ENCODE measurements around the gene DRG1. TPM values are rescaled to one million over a fixed set of nuclear protein-coding genes. Genes with fewer than 3 reads are reported as not detected.

The DRG1 gene
- total and polyA plus RNA-seq, 2 donors (not counting 1 experiment from before 2014, with no cell fraction given) = 33.9 to 58.9 TPM

GRCh38 chr22:31354515-31354914 is 44.9 kb upstream of the DRG1 start:
- POLR2A ChIA-PET = no interaction called here
- TF ChIP-seq CTCF (IDR thresholded peaks at IDR 0.05) (no peak), EZH2 (IDR thresholded peaks at IDR 0.05; ENCODE audit: borderline replicate concordance, insufficient read depth, low read depth, low read length, poor library complexity, severe bottlenecking) (no peak)
- intact Hi-C loops (cut with micrococcal nuclease) = no loop called here
- Histone ChIP-seq H4K20me1 (ENCODE audit: control insufficient read depth, insufficient read depth, low read length, poor library complexity, severe bottlenecking) (no peaks in the 10 kb centered on the region), H3K27me3 (replicated peaks in 1 of 4; ENCODE audit: control extremely low read depth in 1 of 4, control insufficient read depth in 3 of 4, insufficient read depth in 4 of 4, low read length in 3 of 4) (peaks cover 0 to 3% (median 0%) of the 10 kb centered on the region in 4 experiments), H3K36me3 (replicated peaks in 1 of 2; ENCODE audit: control extremely low read depth in 1 of 2, control insufficient read depth in 1 of 2, extremely low read depth in 1 of 2, insufficient read depth in 2 of 2, low read length in 1 of 2) (no peaks in the 10 kb centered on the region), H3K9me3 (ENCODE audit: control extremely low read depth in 1 of 3, control insufficient read depth in 2 of 3, insufficient read depth in 1 of 3, low read length in 2 of 3) (no peaks in the 10 kb centered on the region), H3K4me2 (replicated peaks; ENCODE audit: low read depth, low read length, poor library complexity, severe bottlenecking) (no peak overlapping the region), H3K4me1 (ENCODE audit: control insufficient read depth in 2 of 2, insufficient read depth in 2 of 2, low read length in 2 of 2) (no peaks in the 10 kb centered on the region), H3K79me2 (ENCODE audit: control insufficient read depth, insufficient read depth, low read length) (no peaks in the 10 kb centered on the region), H2AFZ (ENCODE audit: insufficient read depth, low read depth, low read length, poor library complexity, severe bottlenecking) (no peak overlapping the region), H3K27ac (ENCODE audit: low read length in 2 of 2) (no peak overlapping the region), H3K9ac (ENCODE audit: low read length) (no peak overlapping the region), H3K4me3 (ENCODE audit: control extremely low read depth in 1 of 5, extremely low read depth in 1 of 5, insufficient read depth in 1 of 5, low read depth in 2 of 5, low read length in 4 of 5) (no peak overlapping the region)
- H3K4me1 Mint-ChIP-seq = no peaks in the 10 kb centered on the region
- peaks cover 6% of the 10 kb centered on the region for H3K27me3 Mint-ChIP-seq
- 80% methylated on average over 2 of the region's 5 CpGs for WGBS (ENCODE audit: insufficient coverage)
- H3K9me3 Mint-ChIP-seq (ENCODE audit: insufficient read depth) = no peaks in the 10 kb centered on the region
- ATAC-seq (ENCODE audit: low read depth) (no peak), DNase-seq (no peak)
- H3K27ac Mint-ChIP-seq = no peak overlapping the region
- no peak overlapping the region for H3K4me3 Mint-ChIP-seq
- CTCF ChIA-PET = no interaction called here

GRCh38 chr22:31360029-31360428 is 39.4 kb upstream of the DRG1 start:
- 100% methylated on average over 1 of the region's 1 CpG for WGBS (ENCODE audit: insufficient coverage)
- ATAC-seq (ENCODE audit: low read depth) (no peak), DNase-seq (no peak)
- intact Hi-C loops (cut with micrococcal nuclease) = no loop called here
- Histone ChIP-seq H3K79me2 (ENCODE audit: control insufficient read depth, insufficient read depth, low read length) (no peaks in the 10 kb centered on the region), H3K36me3 (replicated peaks in 1 of 2; ENCODE audit: control extremely low read depth in 1 of 2, control insufficient read depth in 1 of 2, extremely low read depth in 1 of 2, insufficient read depth in 2 of 2, low read length in 1 of 2) (no peaks in the 10 kb centered on the region), H3K9ac (ENCODE audit: low read length) (no peak overlapping the region), H3K27me3 (replicated peaks in 1 of 4; ENCODE audit: control extremely low read depth in 1 of 4, control insufficient read depth in 3 of 4, insufficient read depth in 4 of 4, low read length in 3 of 4) (peaks cover 0 to 3% (median 0%) of the 10 kb centered on the region in 4 experiments), H3K4me3 (ENCODE audit: control extremely low read depth in 1 of 5, extremely low read depth in 1 of 5, insufficient read depth in 1 of 5, low read depth in 2 of 5, low read length in 4 of 5) (no peak overlapping the region), H3K4me2 (replicated peaks; ENCODE audit: low read depth, low read length, poor library complexity, severe bottlenecking) (no peak overlapping the region), H3K9me3 (ENCODE audit: control extremely low read depth in 1 of 3, control insufficient read depth in 2 of 3, insufficient read depth in 1 of 3, low read length in 2 of 3) (no peaks in the 10 kb centered on the region), H4K20me1 (ENCODE audit: control insufficient read depth, insufficient read depth, low read length, poor library complexity, severe bottlenecking) (no peaks in the 10 kb centered on the region), H3K4me1 (ENCODE audit: control insufficient read depth in 2 of 2, insufficient read depth in 2 of 2, low read length in 2 of 2) (no peaks in the 10 kb centered on the region), H2AFZ (ENCODE audit: insufficient read depth, low read depth, low read length, poor library complexity, severe bottlenecking) (no peak overlapping the region), H3K27ac (ENCODE audit: low read length in 2 of 2) (no peak overlapping the region)
- H3K4me3 Mint-ChIP-seq = no peak overlapping the region
- TF ChIP-seq CTCF (IDR thresholded peaks at IDR 0.05) (no peak), EZH2 (IDR thresholded peaks at IDR 0.05; ENCODE audit: borderline replicate concordance, insufficient read depth, low read depth, low read length, poor library complexity, severe bottlenecking) (no peak)
- H3K9me3 Mint-ChIP-seq (ENCODE audit: insufficient read depth) = no peaks in the 10 kb centered on the region
- ChIA-PET POLR2A (no interaction called here), CTCF (no interaction called here)
- no peaks in the 10 kb centered on the region for H3K4me1 Mint-ChIP-seq
- no peak overlapping the region for H3K27ac Mint-ChIP-seq
- peaks cover 6% of the 10 kb centered on the region for H3K27me3 Mint-ChIP-seq
